ENCODE measurements around the gene PIBF1.

Gene PIBF1

GRCh38 chr13:72990953-72991352 lies 209.0 kb downstream of the PIBF1 start:
- no peak for TF ChIP-seq CTCF (IDR thresholded peaks at IDR 0.05; ENCODE audit: low read depth, low read length)
- Histone ChIP-seq H3K27me3 (no peaks in the 10 kb centered on the region), H3K9me3 (no peaks in the 10 kb centered on the region), H3K4me1 (no peaks in the 10 kb centered on the region), H3K4me3 (ENCODE audit: low read depth, low read length) (no peak overlapping the region), H3K36me3 (no peaks in the 10 kb centered on the region; the same call in 1 of the 2 replicates)
- no peak for DNase-seq

- Histone ChIP-seq H3K36me3 (no peaks in the 10 kb centered on the region; the same call in none of the 2 replicates), H3K27me3 (no peaks in the 10 kb centered on the region), H3K9me3 (no peaks in the 10 kb centered on the region), H3K4me3 (ENCODE audit: low read depth, low read length) (no peak overlapping the region), H3K4me1 (0 out of 2 replicates have a peak, but pooled peaks cover 5% of the 10 kb centered on the region)
- DNase-seq: no peak
- TF ChIP-seq CTCF (IDR thresholded peaks at IDR 0.05; ENCODE audit: low read depth, low read length): no peak
Measured at GRCh38 chr13:72998012-72998411, 216.1 kb downstream of the PIBF1 start.

- Histone ChIP-seq H3K9me3 (no peaks in the 10 kb centered on the region), H3K4me1 (0 out of 2 replicates have a peak, but pooled peaks cover 5% of the 10 kb centered on the region), H3K27me3 (no peaks in the 10 kb centered on the region), H3K36me3 (no peaks in the 10 kb centered on the region; the same call in none of the 2 replicates), H3K4me3 (ENCODE audit: low read depth, low read length) (no peak overlapping the region)
- no peak for TF ChIP-seq CTCF (IDR thresholded peaks at IDR 0.05; ENCODE audit: low read depth, low read length)
- no peak for DNase-seq
Measured at GRCh38 chr13:73000027-73000674, 218.2 kb downstream of the PIBF1 start.

GRCh38 chr13:73001971-73002370 lies 220.0 kb downstream of the PIBF1 start:
- no peak for DNase-seq
- no peaks in the 10 kb centered on the region for H3K27me3 ChIP-seq
- H3K4me1 ChIP-seq: 0 out of 2 replicates have a peak, but pooled peaks cover 5% of the 10 kb centered on the region
- no peak for TF ChIP-seq CTCF (IDR thresholded peaks at IDR 0.05; ENCODE audit: low read depth, low read length)
- no peak overlapping the region for H3K4me3 ChIP-seq (ENCODE audit: low read depth, low read length)
- no peaks in the 10 kb centered on the region for H3K9me3 ChIP-seq
- H3K36me3 ChIP-seq: no peaks in the 10 kb centered on the region; the same call in none of the 2 replicates

GRCh38 chr13:73011751-73012150 lies 229.8 kb downstream of the PIBF1 start:
- Histone ChIP-seq H3K36me3 (no peaks in the 10 kb centered on the region), H3K27me3 (no peaks in the 10 kb centered on the region), H3K4me1 (no peaks in the 10 kb centered on the region), H3K4me3 (ENCODE audit: low read depth, low read length) (no peak overlapping the region), H3K9me3 (no peaks in the 10 kb centered on the region; the same call in 1 of the 2 replicates)
- no peak for DNase-seq
- TF ChIP-seq CTCF (IDR thresholded peaks at IDR 0.05; ENCODE audit: low read depth, low read length): no peak

- no peaks in the 10 kb centered on the region for H3K27me3 ChIP-seq
- no peak overlapping the region for H3K4me3 ChIP-seq (ENCODE audit: low read depth, low read length)
- no peaks in the 10 kb centered on the region for H3K36me3 ChIP-seq
- TF ChIP-seq CTCF (IDR thresholded peaks at IDR 0.05; ENCODE audit: low read depth, low read length): no peak
- DNase-seq: no peak
- no peaks in the 10 kb centered on the region for H3K9me3 ChIP-seq
- no peaks in the 10 kb centered on the region for H3K4me1 ChIP-seq
Measured at GRCh38 chr13:73015805-73016204, 233.9 kb downstream of the PIBF1 start.

Measured in BE2C (cell line).